Esophagus (tissue), 2 donors: Measurements from ENCODE around the gene SYT7. TPM values are rescaled to one million over a fixed set of nuclear protein-coding genes. Genes with fewer than 3 reads are reported as not detected.

Experiments used
- H3K27ac ChIP-seq, 2 donors: one replicate each; pipeline ENCODE4 v1.5.1; 2013; ENCODE audit warnings: low read depth in 2 of 2, mild to moderate bottlenecking in 2 of 2, inconsistent platforms in 1 of 2, low read length in 1 of 2, moderate library complexity in 1 of 2
- H3K27me3 ChIP-seq, 2 donors: one replicate each; pipeline ENCODE4 v1.6.1; 2013; ENCODE audit warnings: low read length in 2 of 2, control low read depth in 1 of 2, mild to moderate bottlenecking in 1 of 2; ENCODE audit not compliant: insufficient read depth in 2 of 2, control insufficient read depth in 1 of 2
- H3K36me3 ChIP-seq, 2 donors: one replicate each; pipeline ENCODE4 v1.6.1; 2013; ENCODE audit warnings: low read length in 1 of 2; ENCODE audit not compliant: control insufficient read depth in 2 of 2, insufficient read depth in 2 of 2
- H3K4me1 ChIP-seq, 2 donors: one replicate each; pipeline ENCODE4 v1.6.1; 2013; ENCODE audit warnings: low read length in 1 of 2; ENCODE audit not compliant: control insufficient read depth in 2 of 2, insufficient read depth in 2 of 2
- H3K4me3 ChIP-seq, 2 donors: one replicate each; pipeline ENCODE4 v1.5.1; 2013; ENCODE audit warnings: low read length in 2 of 2, mild to moderate bottlenecking in 2 of 2, low read depth in 1 of 2, moderate library complexity in 1 of 2
- H3K9me3 ChIP-seq, 2 donors: one replicate each; pipeline ENCODE4 v1.6.1; 2013; ENCODE audit warnings: mild to moderate bottlenecking in 2 of 2, low read depth in 1 of 2, low read length in 1 of 2, moderate library complexity in 1 of 2; ENCODE audit not compliant: control insufficient read depth in 2 of 2, insufficient read depth in 1 of 2
- WGBS, 2 donors: extraction: QIAGEN DNeasy Blood & Tissue Kit; methylation state at CpG; one replicate each; pipeline ENCODE4 v1.1.7; 2013; 5-methylcytosine and 5-hydroxymethylcytosine counted together
- polyA plus RNA-seq, 2 donors: library from polyadenylated mRNA; stranded (reverse); fragments of 200-250 nt; gene quantifications; one replicate each; pipeline ENCODE4 v1.2.3, GENCODE V29; 2013
- donor health status: healthy with polysubstance abuse.
- donor health status: Bipolar disorder and iron deficiency.

Gene SYT7, protein sequence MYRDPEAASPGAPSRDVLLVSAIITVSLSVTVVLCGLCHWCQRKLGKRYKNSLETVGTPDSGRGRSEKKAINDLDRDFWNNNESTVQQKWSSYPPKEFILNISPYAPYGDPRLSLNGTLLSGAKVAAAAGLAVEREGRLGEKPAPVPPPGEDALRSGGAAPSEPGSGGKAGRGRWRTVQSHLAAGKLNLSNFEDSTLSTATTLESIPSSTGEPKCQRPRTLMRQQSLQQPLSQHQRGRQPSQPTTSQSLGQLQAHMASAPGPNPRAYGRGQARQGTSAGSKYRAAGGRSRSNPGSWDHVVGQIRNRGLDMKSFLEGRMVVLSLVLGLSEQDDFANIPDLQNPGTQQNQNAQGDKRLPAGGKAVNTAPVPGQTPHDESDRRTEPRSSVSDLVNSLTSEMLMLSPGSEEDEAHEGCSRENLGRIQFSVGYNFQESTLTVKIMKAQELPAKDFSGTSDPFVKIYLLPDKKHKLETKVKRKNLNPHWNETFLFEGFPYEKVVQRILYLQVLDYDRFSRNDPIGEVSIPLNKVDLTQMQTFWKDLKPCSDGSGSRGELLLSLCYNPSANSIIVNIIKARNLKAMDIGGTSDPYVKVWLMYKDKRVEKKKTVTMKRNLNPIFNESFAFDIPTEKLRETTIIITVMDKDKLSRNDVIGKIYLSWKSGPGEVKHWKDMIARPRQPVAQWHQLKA
- polyA plus RNA-seq, result 1 to 10 TPM; 1.3 to 2.2 TPM

DNA sequence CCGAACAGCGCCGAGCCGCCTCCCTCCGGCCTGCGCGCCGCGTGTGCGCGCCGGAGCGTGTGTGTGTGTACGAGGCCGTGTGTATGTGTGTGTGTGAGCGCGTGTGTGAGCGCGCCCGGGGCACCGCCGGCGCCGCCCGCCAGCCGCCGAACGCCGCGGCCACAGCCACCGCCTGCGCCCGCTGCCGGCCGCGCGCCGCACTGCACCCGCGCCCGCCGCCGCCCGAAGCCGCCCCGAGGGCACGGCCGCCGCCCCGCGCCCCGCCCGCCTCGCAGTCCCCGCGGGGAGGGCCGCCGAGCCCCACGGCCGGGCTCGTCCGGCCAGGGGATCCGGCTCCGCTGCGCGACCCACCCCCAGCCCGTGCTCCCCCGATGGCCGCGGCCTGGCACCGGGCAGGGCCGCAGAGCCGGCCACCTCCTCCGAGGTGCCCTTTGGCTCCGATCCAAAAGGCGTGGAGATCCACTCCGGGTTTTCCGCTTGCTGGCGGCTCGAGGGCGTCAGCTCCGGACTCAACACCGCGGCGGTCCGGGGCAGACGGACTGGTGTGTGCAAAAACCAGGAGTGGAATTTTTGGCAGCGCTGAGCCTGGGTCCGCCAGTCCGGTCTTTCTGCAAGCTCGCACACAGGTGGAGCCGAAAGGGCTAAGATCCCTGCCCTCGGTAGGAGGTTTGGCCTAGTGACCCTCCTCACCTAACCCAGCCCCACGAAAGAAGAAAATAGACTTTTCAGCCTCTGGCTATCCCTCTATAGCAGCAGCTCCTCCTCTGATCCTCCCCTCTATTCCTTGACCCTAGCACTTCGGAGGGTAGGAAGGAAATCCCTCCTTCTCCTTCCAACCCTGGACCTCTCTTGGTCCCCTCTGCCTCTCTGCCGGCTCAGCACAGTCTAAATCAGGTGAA lies at the start of gene SYT7:
SYT7 (minus strand) TSS at position 47 of the 899 bp plus-strand sequence. CDS start 256 bp downstream, outside the sequence.
- Histone ChIP-seq H3K9me3 (no peaks in the 10 kb centered on the region), H3K27ac (peak within 1 kb of the TSS; percentile 83 to 84), H3K36me3 (no peaks in the 10 kb centered on the region), H3K4me3 (peak within 1 kb of the TSS; percentile 54 to 61), H3K4me1 (peaks cover 6 to 7% of the 10 kb centered on the region in 2 donors), H3K27me3 (peaks cover 0 to 9% of the 10 kb centered on the region in 2 donors)
- WGBS, 2 donors, result 1% methylated on average over 38 to 96 of the region's 96 CpGs

DNA sequence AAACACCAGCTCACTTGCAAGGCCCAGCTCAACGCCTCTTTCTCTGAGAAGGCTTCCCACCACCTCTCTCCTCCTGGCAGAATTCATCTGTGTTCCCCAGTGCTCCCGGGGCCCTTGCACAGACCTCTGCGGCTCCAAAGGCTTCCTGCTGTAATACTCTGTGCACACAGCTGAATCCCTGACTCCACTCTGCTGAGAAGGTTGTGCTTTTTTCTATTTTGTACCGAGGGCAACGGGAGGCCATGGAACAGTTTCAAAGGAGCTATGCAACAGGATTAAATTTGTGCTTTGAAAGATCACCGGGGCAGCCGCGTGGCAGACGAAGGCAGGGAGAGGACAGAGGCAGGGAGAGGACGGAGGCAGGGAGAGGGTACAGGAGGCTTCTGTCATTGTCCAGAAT lies 49.2 kb upstream of the SYT7 start:
- no peaks in the 10 kb centered on the region for H3K36me3 ChIP-seq
- WGBS, 2 donors, result 40 to 60% methylated on average over 10 of the region's 10 CpGs
- H3K4me1 ChIP-seq, result peaks cover 0 to 16% of the 10 kb centered on the region in 2 donors
- no peaks in the 10 kb centered on the region for H3K9me3 ChIP-seq
- no peak overlapping the region for H3K27ac ChIP-seq
- H3K4me3 ChIP-seq, result no peak overlapping the region
- no peaks in the 10 kb centered on the region for H3K27me3 ChIP-seq

DNA sequence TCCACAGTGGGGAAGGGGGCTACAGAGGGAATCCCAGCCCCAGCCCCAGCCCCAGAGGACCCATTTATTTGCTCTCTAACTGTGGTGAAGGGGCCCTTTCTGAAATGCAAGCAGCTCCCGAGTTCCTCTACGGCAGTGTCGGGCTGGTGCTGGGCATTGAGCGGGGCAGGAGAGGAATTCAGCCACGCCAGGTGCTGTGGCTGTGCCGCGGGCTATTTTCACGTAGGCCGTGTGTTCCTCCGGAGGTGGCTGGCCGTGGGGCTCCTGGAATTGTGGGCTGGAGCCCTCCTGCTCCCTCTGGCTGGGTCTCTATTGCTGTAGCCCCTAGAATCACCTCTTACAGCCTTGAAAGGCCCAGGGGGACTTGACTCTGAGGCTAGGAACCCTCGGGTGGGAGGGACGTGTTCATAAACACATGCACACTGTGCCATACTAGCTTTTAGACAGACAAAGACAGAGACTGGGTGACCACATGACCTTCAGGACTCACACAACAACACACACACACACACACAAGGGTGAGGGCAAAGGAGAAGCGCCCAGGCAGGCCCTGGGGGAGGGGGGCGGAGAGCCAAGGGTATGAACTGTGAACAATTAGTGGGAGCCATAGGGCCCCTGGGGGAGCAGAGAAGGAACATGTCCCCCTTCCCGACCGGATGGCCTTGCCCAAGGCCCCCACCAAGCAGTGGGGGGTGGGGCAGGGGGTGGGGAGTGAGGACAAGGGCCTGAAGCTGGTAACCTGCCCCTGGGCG lies 48.4 kb upstream of the SYT7 start:
- no peaks in the 10 kb centered on the region for H3K9me3 ChIP-seq
- 81 to 85% methylated on average over 18 of the region's 18 CpGs for WGBS, 2 donors
- H3K36me3 ChIP-seq, result no peaks in the 10 kb centered on the region
- peaks cover 0 to 16% of the 10 kb centered on the region in 2 donors for H3K4me1 ChIP-seq
- H3K27ac ChIP-seq, result no peak overlapping the region
- H3K4me3 ChIP-seq, result no peak overlapping the region
- no peaks in the 10 kb centered on the region for H3K27me3 ChIP-seq

DNA sequence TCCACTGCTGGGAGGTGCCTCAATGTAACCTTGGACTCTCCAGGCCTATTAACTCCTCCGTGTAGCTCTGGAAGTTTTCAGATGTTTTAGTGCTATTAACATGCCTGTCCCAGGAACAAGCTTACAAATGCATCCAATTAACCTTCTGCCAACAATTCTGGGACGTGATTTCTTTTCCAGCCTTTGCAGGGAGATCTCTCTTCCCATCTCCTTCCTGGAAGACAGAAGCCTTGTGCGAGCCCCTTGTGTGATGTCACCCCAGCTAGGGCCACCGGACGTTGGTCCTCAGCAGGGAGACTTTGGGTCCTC lies 47.7 kb upstream of the SYT7 start:
- Histone ChIP-seq H3K4me1 (peaks cover 0 to 16% of the 10 kb centered on the region in 2 donors), H3K36me3 (no peaks in the 10 kb centered on the region), H3K27me3 (no peaks in the 10 kb centered on the region), H3K4me3 (no peak overlapping the region), H3K27ac (no peak overlapping the region), H3K9me3 (no peaks in the 10 kb centered on the region)
- WGBS, 2 donors, result 65 to 71% methylated on average over 5 of the region's 5 CpGs

DNA sequence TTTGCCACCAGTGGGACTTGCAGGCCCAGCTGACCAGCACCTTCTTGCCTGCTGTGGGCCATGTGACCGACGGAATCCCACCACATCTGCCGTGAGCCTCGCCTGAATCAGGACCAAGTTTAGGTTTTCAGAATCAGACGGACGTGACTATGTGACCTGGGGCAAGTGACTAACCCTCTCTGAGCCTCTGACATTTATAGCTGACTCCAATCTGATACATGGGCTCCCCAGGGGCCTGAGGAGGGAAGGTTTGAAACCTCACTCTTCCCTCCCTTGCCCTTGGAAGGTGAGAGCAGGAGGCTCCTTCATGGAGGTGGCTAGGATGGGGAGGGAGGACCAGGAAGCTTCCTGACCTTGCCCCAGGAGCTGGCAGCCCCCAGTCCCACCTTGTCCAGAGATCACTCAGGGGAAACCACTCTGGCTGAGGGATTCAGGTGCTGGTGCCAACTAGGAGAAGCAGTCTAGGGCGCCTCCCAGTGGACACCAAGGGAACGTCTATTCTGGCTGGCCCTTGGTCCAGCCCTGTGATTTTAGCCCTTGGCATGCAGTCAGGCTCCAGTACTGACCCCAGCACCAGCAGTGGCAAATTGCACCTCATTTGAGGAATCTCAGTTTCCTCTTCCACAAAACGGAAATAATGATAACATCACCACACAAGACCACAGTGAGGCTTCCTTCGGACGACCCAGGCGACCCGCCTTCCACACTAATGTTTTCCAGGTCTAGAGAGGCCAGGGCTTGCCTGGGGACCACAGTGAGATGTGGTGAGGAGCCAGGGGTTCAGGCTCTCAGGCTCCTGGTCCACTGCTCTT lies 47.2 kb upstream of the SYT7 start:
- no peak overlapping the region for H3K27ac ChIP-seq
- no peaks in the 10 kb centered on the region for H3K27me3 ChIP-seq
- H3K4me1 ChIP-seq, result peaks cover 0 to 16% of the 10 kb centered on the region in 2 donors
- H3K9me3 ChIP-seq, result no peaks in the 10 kb centered on the region
- 60 to 62% methylated on average over 13 of the region's 13 CpGs for WGBS, 2 donors
- H3K36me3 ChIP-seq, result no peaks in the 10 kb centered on the region
- no peak overlapping the region for H3K4me3 ChIP-seq

DNA sequence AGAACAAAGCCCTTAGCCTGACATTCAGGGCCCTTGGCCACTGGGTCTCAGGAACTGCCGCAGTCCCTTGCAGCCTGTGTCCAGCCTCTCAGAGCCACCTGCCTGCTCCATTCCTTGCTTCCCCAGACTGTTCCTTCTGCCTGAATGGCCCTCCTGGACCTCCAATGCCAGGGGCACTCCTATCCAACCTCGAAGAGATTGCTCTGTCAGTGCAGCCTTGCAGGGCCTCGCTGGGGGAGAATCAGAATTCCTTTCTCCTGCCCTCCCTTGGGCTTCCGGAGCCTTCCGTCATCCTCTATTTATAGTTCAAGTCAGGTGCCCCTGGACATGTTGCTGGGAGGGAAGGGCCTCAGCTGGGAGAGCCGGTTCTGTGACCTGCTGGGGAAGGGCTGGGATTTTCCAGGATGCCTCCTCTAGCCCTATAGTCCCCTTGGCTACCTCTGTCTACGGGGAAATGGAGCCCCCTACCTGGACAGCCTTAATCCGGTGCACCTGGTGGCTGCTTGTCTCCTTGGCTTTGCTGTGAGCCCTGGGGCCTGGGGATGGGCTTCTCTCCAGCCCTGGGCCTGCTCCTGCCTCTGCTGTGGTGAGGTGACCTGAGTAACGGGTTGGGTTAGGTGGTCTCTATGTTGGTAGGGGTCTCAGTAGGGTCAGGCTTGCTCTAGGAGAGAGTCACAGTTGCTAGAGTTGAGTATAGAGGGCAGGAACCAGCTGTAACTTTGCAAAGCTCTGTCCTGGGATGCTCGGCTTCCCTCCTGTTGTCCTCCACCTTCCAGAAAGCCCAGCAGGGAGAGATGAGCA lies 45.9 kb upstream of the SYT7 start:
- Histone ChIP-seq H3K27ac (no peak overlapping the region), H3K4me1 (peaks cover 0 to 16% of the 10 kb centered on the region in 2 donors), H3K27me3 (peaks cover 0 to 5% of the 10 kb centered on the region in 2 donors), H3K9me3 (peaks cover 0 to 2% of the 10 kb centered on the region in 2 donors), H3K4me3 (no peak overlapping the region), H3K36me3 (no peaks in the 10 kb centered on the region)
- 38 to 45% methylated on average over 9 to 10 of the region's 10 CpGs for WGBS, 2 donors

DNA sequence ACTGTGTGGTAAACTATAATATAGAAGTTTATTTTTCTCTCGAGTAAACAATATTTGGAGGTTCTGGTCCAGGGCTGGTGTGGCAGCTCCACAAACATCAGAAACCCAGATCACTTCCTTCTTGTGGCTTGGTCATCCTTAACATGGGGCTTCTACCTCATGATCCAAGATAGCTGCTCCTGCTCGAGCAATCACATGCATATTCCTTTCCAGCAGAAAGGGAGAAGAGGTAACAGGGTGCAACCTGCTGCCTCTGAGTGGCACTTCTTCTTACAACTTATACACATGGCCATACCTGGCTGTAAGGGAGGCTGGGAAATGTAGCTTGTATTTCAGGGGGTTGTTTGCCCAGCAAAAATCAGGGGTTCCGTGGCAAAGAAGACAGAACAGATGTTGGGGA lies 44.6 kb upstream of the SYT7 start:
- Histone ChIP-seq H3K4me3 (no peak overlapping the region), H3K36me3 (no peaks in the 10 kb centered on the region), H3K4me1 (peaks cover 0 to 16% of the 10 kb centered on the region in 2 donors), H3K9me3 (peaks cover 0 to 2% of the 10 kb centered on the region in 2 donors), H3K27ac (no peak overlapping the region), H3K27me3 (peaks cover 0 to 5% of the 10 kb centered on the region in 2 donors)
- 88 to 99% methylated on average over 3 of the region's 3 CpGs for WGBS, 2 donors
